ENCODE data around the gene RNF223. TPM values are rescaled to one million over a fixed set of nuclear protein-coding genes. Genes with fewer than 3 reads are reported as not detected.

The RNF223 gene
- total and polyA plus RNA-seq, 2 of the 13 experiments (the other 11 are each of a cell fraction or from before 2014, with no cell fraction given): 0.03 TPM; not detected in 1

DNA sequence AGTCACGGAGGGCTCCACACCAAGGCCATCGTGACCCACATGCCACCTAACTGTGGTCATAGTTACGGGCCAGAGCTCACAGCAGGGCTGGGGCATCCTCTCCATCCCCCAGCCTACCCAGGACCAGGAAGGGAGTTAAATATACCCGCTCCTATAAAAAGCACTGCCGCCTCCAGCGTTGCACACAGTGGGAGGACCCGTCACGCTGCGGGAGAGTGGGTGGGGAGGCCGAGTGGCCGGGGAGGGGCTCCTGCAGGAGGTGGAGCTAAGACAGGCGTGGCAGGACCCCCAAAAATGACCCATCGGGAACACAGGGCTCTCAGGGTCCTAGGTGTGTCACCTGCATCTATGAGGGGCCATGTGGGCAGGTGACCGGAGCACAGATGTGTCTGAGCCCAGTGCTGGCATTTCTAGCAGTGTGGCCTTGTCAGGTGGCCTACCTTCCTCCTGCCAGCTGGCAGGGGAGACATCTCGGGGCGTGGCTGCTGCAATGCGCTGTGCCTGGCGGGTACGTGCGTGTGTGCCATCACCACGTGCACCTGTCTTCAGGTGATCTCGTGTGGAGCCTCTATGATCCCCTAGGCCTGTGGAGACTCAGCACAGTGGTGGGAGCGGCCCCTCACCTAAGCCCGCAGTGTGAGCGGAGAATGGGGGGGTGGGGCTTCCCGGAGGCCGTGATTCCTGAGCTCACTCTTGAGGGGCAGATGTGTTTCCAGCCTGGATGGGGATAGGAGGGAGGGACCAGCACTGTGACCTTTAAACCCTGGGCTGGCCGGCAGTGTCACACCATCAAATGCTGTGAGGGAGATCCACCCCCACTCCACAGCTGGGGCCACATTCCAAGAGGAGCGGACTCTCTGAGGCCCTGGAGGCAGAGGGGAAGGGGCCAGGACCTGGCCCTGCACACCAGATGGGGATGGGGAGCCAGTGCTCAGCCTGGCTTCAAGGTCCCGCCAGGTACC, 36.5 kb downstream of the RNF223 start:
- ChIA-PET CTCF (ENCODE audit: low intra/inter-chr PET ratio, low total read pairs) (no interaction called here), POLR2A (interaction anchor here (0.9 to 1.4 kb wide), 7 partner anchors 14 to 236 kb away, joined by 3 to 7 read pairs (median 4); partner anchors contain the start of gene UBE2J2)
- peaks cover 32% of the 10 kb centered on the region for H3K4me1 ChIP-seq (ENCODE audit: insufficient read depth, low read length)
- in situ Hi-C loops (cut with HindIII; ENCODE audit: extremely low pct_ligation_motif_present, low pct_unique_long_range_greater_than_20kb) (no loop called here), intact Hi-C loops (cut with micrococcal nuclease; ENCODE audit: unreplicated experiment) (no loop called here)
- 67% methylated on average over 13 of the region's 30 CpGs for WGBS (ENCODE audit: low lambda C conversion rate)
- H3K4me2 ChIP-seq (ENCODE audit: low read depth, low read length): peak overlapping the region; percentile 47; the same call in 1 of the 2 replicates
- DNase-seq (ENCODE audit: low spot score) (peak; percentile 76), ATAC-seq (peak; percentile 83), FAIRE-seq (peak; percentile 79)
- no TSS peak for BruUV-seq (replicated peaks)
- peaks cover 15 to 29% of the 10 kb centered on the region in 2 experiments; a peak in 4 of 5 replicates for H3K36me3 ChIP-seq (replicated peaks in 1 of 2; ENCODE audit: control insufficient read depth in 1 of 2, insufficient read depth in 2 of 2, low read length in 2 of 2)
- H3K4me3 ChIP-seq (replicated peaks in 1 of 3; ENCODE audit: insufficient read depth in 1 of 3, low read depth in 2 of 3, low read length in 3 of 3): no peak overlapping the region
- no peak overlapping the region for H2AFZ ChIP-seq (ENCODE audit: low read length)
- peaks cover 10% of the 10 kb centered on the region; the same call in 1 of the 2 replicates for H4K20me1 ChIP-seq (ENCODE audit: insufficient read depth, low read length)
- H3K9ac ChIP-seq (ENCODE audit: insufficient read depth, low read depth, low read length): peak overlapping the region; percentile 34; the same call in 1 of the 2 replicates
- peak overlapping the region; percentile 26 for H3K27ac ChIP-seq (ENCODE audit: extremely low read length, insufficient read depth, low read length)
- H3K9me3 ChIP-seq (ENCODE audit: low read length): no peaks in the 10 kb centered on the region
- no peaks in the 10 kb centered on the region for H3K27me3 ChIP-seq (ENCODE audit: control insufficient read depth in 1 of 2, insufficient read depth in 2 of 2, low read length in 2 of 2)
- H3K79me2 ChIP-seq (ENCODE audit: insufficient read depth, low read length): peaks cover 11% of the 10 kb centered on the region
- no peak for TF ChIP-seq ZNF225 (CRISPR knock-in tag; IDR thresholded peaks at IDR 0.05)
- peak; percentile 83 for TF ChIP-seq ARID4A (CRISPR knock-in tag; IDR thresholded peaks at IDR 0.05; ENCODE audit: borderline replicate concordance)
- TF ChIP-seq HNRNPL (IDR thresholded peaks at IDR 0.05; ENCODE audit: low read depth, low read length): 0 out of 2 replicates have a peak, but pooled peaks have one; percentile 41
- peak; percentile 72 for TF ChIP-seq PHF21A (CRISPR knock-in tag; IDR thresholded peaks at IDR 0.05)
- peak; percentile 21; the same call in 1 of the 2 replicates for TF ChIP-seq ZNF292 (CRISPR knock-in tag; IDR thresholded peaks at IDR 0.05; ENCODE audit: borderline replicate concordance, low read depth)
- peak; percentile 28; the same call in 1 of the 2 replicates for TF ChIP-seq RXRB (CRISPR knock-in tag; IDR thresholded peaks at IDR 0.05; ENCODE audit: borderline replicate concordance)
- TF ChIP-seq ZNF235 (CRISPR knock-in tag; IDR thresholded peaks at IDR 0.05; ENCODE audit: borderline replicate concordance): 0 out of 2 replicates have a peak, but pooled peaks have one; percentile 61
- TF ChIP-seq, protein P1, sequence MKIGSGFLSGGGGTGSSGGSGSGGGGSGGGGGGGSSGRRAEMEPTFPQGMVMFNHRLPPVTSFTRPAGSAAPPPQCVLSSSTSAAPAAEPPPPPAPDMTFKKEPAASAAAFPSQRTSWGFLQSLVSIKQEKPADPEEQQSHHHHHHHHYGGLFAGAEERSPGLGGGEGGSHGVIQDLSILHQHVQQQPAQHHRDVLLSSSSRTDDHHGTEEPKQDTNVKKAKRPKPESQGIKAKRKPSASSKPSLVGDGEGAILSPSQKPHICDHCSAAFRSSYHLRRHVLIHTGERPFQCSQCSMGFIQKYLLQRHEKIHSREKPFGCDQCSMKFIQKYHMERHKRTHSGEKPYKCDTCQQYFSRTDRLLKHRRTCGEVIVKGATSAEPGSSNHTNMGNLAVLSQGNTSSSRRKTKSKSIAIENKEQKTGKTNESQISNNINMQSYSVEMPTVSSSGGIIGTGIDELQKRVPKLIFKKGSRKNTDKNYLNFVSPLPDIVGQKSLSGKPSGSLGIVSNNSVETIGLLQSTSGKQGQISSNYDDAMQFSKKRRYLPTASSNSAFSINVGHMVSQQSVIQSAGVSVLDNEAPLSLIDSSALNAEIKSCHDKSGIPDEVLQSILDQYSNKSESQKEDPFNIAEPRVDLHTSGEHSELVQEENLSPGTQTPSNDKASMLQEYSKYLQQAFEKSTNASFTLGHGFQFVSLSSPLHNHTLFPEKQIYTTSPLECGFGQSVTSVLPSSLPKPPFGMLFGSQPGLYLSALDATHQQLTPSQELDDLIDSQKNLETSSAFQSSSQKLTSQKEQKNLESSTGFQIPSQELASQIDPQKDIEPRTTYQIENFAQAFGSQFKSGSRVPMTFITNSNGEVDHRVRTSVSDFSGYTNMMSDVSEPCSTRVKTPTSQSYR (CRISPR knock-in tag; IDR thresholded peaks at IDR 0.05; ENCODE audit: borderline replicate concordance): peak; percentile 87
- TF ChIP-seq MLLT10 (CRISPR knock-in tag; IDR thresholded peaks at IDR 0.05): no peak
- TF ChIP-seq ZNF205 (CRISPR knock-in tag; IDR thresholded peaks at IDR 0.05): no peak
- TF ChIP-seq ZNF362 (CRISPR knock-in tag; IDR thresholded peaks at IDR 0.05; ENCODE audit: borderline replicate concordance): no peak
- no peak for TF ChIP-seq YEATS4 (CRISPR knock-in tag; IDR thresholded peaks at IDR 0.05; ENCODE audit: borderline replicate concordance)
- TF ChIP-seq SP5 (CRISPR knock-in tag; IDR thresholded peaks at IDR 0.05; ENCODE audit: borderline replicate concordance, low read depth): peak; percentile 94
- no peak for TF ChIP-seq TMF1 (CRISPR knock-in tag; IDR thresholded peaks at IDR 0.05; ENCODE audit: low read depth)

Data from HepG2 (cell line).